ENCODE data around the gene SLC25A1.

DNA sequence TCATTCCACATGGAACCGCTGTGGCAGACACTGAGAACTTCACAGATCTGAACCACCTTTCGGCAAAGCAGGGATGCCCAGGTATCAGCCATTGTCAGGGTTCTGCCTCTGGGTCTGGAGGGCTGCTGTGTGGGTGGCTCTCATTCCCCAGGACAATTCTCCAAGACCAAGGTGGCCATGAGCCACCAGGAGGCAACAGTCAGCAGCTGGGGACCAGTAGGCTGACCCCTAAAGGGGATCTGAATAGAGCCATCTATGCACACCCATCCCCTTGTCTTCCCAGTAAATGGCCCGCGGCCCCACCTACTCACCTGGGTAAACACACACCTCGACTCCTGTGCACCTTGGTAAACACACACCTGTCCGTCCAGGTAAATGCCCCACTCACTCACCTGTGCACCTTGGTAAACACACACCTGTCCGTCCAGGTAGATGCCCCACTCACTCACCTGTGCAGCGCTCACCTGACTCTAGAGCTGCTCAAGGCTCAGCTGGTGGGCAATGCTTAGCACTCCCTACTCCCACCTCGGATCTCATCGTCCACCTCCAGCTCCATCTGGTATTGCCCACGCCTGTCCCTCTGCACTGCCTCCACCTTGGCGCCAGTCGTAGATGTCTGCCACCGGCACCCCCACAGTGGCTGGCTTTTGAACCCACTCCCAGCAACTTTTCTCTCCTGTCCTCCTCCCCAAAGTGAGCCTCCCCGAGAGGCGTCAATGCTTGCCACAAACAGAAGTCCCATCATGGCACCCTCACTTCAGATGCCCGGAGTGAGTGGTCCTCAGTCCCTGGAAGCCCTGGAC is 10.2 kb downstream of the SLC25A1 start:
- TF ChIP-seq, protein P1, sequence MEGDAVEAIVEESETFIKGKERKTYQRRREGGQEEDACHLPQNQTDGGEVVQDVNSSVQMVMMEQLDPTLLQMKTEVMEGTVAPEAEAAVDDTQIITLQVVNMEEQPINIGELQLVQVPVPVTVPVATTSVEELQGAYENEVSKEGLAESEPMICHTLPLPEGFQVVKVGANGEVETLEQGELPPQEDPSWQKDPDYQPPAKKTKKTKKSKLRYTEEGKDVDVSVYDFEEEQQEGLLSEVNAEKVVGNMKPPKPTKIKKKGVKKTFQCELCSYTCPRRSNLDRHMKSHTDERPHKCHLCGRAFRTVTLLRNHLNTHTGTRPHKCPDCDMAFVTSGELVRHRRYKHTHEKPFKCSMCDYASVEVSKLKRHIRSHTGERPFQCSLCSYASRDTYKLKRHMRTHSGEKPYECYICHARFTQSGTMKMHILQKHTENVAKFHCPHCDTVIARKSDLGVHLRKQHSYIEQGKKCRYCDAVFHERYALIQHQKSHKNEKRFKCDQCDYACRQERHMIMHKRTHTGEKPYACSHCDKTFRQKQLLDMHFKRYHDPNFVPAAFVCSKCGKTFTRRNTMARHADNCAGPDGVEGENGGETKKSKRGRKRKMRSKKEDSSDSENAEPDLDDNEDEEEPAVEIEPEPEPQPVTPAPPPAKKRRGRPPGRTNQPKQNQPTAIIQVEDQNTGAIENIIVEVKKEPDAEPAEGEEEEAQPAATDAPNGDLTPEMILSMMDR (IDR thresholded peaks at IDR 0.05; ENCODE audit: insufficient read depth, low read depth, low read length), result no peak
- no peak for TF ChIP-seq EZH2 (IDR thresholded peaks at IDR 0.05; ENCODE audit: insufficient read depth, low read length)
